NCI-H1436 treated with DMSO at 0.1 percent for 48 hours (cell line): ENCODE results near the gene TMEM150C.
"Not testable (repeated sequence)": the region's sequence is repeated elsewhere in the genome, so short reads cannot be mapped to it uniquely, and the experiment has no call there.

Experiments
- DNase-seq: peaks from one replicate; lab custom pipeline; 2025; lab: John Stamatoyannopoulos, UW

Gene TMEM150C

DNA sequence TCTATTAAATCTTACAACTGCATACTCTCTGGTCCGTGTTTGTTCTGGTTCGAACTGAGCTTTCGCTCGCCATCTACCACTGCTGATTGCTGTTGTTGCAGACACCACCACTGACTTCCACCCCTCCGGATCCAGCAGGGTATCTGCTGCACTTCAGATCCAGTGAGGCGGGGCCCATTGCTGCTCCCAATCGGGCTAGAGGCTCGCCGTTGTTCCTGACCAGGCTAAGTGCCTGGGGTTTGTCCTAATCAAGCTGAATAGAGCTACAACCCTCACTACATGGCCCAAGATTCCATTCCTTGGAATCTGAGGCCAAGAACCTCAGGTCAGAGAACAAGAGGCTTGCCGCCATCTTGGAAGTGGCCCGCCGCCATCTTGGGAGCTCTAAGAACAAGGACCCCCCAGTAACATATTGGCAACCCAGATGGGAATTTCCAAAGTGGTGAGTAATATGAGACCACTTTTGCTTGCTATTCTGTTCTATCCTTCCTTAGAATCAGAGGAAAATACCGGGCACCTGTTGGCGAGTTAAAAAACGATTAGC lies 88.1 kb downstream of the TMEM150C start:
- no peak for DNase-seq

- DNase-seq, result not testable (repeated sequence)
Observed at GRCh38 chr4:82473080-82473479, 88.7 kb downstream of the TMEM150C start.

DNA sequence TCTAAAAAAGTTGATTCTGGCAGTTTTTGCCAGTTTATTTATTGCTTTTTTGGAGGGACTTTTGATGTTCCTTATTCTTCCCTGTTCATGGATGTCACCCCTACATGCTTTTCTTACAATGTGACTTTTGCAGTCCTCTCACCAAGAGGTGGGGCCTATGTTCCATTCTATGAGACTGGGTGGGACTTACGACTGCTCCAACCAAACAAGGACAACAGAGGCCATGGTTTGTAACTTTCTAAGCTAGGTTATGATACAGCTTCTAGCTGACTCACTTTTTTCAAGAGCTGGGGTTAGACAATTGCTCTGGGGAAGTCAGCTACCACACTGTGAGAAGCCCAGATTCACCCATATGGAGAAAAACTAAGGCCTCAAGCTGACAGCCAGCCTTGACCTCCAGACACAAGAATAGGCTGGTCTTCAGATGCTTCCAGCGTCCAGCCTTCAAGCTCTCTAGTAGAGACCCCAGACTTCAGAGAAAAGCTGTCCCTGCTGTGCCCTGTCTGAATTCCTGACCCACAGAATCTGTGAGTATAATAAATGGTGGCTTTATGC lies 91.9 kb downstream of the TMEM150C start:
- no peak for DNase-seq

DNA sequence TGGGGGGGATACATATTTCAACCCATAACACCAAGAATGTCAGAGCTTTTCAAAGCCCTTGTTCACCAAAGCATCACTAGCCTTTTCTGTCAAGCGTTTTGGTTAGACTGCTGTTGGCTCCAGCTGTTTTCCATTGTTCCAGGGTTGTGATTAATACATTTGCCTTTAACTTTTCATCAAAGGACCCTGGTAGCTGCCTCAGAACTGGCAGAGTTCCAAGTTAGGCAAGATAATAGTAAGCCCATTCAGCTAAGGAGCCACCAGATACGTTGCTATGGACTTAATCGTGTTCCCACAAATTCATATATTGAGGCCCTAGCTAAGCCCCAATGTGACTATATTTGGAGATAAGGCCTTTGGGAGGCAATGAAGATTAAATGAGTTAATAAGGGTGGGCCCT lies 94.3 kb downstream of the TMEM150C start:
- no peak for DNase-seq

- DNase-seq, result no peak
Observed at GRCh38 chr4:82463221-82463620, 98.6 kb downstream of the TMEM150C start.

DNA sequence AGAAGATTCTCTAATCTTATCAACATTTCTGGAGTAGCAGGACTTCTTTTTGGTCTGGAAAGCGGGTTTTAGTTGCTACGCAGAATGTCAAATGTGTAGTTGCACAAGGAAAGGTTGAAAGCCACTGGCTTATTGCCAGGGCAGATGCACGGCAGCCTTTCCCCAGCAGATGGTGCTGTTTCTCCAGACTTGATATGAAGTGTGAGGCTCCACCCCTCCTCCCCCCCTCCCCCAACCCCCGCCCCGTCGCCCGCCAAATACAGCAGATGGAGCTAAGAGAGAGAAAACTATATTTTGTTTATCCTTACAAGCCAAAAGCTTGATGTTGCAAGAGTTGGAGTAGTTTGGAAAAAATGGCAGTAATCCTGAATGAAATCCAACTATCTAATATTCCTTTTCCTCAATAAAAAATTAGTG lies 99.4 kb downstream of the TMEM150C start:
- peak; percentile 56 for DNase-seq

DNA sequence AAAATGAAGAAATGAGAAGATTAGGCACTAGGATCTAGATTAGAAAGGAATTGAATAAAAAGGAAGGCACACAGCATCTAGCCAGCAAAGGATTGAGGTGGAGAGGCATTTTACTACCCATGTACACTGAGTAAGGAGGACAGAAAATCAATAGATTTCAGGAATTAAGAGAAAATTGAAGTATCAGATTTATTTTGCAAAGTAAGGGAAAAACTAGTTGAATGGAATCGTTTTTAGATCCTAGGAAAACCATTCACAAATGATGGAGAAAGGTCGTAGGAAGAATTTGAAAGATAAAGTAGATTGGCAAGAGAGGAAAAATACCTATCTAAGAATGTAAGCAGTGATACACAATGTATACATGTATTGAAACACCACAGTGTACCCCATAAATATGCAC lies 100.1 kb downstream of the TMEM150C start:
- DNase-seq, result no peak

DNA sequence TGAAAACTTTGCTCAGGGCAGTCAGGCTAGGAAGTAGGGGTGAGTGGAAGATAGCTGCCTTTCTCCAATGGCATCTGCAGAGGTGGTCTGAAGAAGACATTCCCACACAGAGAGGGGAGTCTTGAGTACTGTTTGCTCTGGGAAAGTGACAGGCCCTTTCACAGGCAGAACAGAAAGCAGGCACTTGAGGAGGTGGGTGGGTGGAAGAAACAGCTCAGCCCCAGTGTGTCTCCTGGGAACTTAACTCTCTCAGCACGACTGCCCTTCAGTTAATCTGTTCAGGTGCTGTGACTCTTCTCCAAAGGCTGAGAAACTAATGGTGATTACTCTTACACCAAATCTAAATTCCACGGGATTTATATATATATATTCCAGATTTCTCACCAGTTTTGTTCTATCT lies 103.1 kb downstream of the TMEM150C start:
- DNase-seq, result no peak

- no peak for DNase-seq
Observed at GRCh38 chr4:82457266-82457665, 104.5 kb downstream of the TMEM150C start.

DNA sequence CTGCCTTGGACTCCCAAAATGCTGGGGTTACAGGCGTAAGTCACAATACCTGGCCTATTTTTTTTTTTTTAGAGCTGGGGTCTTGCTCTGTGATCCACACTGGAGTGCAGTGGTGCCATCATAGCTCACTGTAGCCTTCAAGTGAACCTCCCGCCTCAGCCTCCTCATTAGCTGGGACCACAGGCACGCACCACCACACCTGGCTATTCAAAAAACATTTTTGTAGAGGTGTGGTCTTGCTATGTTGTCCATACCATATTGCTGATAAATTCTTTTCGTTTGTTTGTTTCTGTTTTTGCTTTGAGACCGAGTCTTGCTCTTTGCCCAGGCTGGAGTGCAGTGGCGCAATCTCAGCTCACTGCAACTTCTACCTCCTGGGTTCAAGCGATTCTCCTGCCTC lies 109.8 kb downstream of the TMEM150C start:
- no peak for DNase-seq

GRCh38 chr4:82450966-82451755 lies 110.6 kb downstream of the TMEM150C start:
- DNase-seq, result no peak

GRCh38 chr4:82447886-82448285 lies 113.9 kb downstream of the TMEM150C start:
- DNase-seq, result no peak

GRCh38 chr4:82439088-82439487 lies 122.7 kb downstream of the TMEM150C start:
- no peak for DNase-seq

DNA sequence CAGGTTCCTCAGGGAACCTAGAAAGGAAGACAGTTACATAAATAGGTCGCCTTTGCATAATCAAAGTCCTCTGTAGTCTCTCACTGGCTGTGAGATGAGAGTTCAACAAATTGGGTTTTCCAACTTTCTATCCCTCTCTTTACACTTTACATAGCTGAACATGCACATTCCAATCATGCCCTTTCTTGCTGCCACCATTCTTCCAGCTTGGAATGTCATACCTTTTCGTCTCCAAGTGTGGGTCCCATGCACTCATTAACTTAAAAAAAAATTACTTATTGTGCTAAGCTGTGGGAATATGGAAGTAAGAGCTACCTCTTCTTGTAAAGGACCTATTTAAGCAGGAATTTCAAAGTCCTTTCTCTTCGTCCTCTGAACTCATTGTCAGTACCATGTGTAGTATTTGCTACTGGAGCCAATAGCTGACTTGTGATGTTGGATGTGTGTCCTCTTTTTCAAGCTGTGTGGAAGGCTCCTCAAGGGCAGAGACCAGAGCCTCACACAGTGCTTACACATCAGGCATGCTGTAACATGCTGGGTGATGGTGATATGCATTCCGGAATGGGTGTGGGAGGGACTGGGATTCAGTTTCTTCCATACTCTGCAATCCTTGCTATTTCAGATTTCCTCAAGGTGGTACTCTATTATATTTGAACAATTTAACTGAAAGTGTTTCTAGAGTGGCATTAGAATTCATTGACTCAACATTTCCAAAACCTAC lies 124.3 kb downstream of the TMEM150C start:
- DNase-seq, result no peak

DNA sequence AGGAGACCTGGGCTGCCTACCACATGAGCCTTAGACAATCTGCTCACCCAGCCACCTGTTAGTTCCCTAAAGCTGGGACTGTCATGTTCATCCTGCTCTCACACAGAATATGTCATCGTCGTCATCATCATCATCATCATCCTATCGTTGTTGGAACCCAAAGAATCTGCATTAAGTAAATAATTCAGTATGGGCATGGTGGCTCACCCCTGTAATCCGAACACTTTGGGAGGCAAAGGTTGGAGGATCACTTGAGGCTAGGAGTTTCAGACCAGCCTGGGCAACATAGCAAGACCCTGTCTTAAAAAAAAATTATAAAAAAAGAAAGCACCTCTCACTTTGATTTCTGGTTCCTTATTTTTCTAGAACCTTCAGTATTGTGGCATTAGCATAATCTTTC lies 125.0 kb downstream of the TMEM150C start:
- DNase-seq, result no peak

DNA sequence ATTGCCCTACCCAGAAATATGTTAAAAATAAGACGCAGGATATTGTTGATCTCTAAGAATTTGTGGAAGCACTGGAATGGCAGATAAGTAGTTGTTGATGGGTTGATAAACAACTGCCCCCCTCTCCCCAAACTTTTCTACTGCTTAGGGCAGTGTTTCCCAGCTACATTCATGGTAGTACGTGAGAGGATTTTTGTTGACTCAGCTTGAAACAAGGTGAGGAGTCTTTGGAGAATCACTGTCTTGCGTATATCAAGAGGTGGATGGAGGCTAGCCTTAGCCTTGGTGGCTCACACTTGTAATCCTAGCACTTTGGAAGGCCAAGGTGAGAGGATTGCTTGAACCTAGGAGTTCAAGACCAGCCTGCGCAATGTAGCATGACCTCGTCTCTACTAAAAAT lies 125.7 kb downstream of the TMEM150C start:
- no peak for DNase-seq

DNA sequence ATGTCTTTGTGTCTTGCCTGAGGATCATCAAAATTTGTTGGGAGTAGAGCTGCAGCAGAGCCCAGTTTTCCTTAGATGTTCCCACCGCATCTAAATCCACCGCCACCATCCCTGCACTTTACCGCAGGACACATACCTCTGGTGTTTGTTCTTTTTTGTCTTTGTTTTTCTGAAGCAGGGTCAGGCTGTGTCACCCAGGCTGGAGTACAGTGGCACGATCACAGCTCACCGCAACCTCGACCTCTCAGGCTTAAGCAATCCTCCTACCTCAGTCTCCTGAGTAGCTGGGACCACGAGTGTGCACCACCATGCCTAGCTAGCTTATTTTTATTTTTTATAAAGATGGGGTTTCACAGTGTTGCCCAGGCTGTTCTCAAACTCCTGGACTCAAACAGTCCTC lies 126.8 kb downstream of the TMEM150C start:
- no peak for DNase-seq

- DNase-seq, result no peak
Observed at GRCh38 chr4:82433791-82434190, 128.0 kb downstream of the TMEM150C start.
